Gastroesophageal sphincter (tissue), 4 donors: ENCODE results near the gene FLNA. TPM values are rescaled to one million over a fixed set of nuclear protein-coding genes. Genes with fewer than 3 reads are reported as not detected.
A peak's percentile ranks its signal among the peaks of the same experiment; 100 is the strongest.

Experiments used
- ATAC-seq: fragments of 150-250 bp; one replicate; pipeline ENCODE4 v1.9.1; 2016; ENCODE audit warnings: mild to moderate bottlenecking, moderate library complexity
- H3K27ac ChIP-seq, 4 donors: fragments of 200-600 bp; sonication (generic) in 3 of 4; 1 replicate in 3 of 4; 2 replicates in 1 of 4; pipeline ENCODE4 v1.5.1; 2016 to 2019
- H3K27me3 ChIP-seq: fragments of 200-600 bp; sonication (generic); one replicate; pipeline ENCODE4 v1.5.1; 2019
- H3K36me3 ChIP-seq, 2 donors: fragments of 200-600 bp; sonication (generic); one replicate each; pipeline ENCODE4 v1.5.1; 2019; ENCODE audit warnings: control low read depth in 1 of 2
- H3K4me1 ChIP-seq, 3 donors: fragments of 200-600 bp; sonication (generic); 1 replicate in 2 of 3; 2 replicates in 1 of 3; pipeline ENCODE4 v1.5.1; 2016 to 2019; ENCODE audit warnings: control low read depth in 2 of 3
- H3K4me3 ChIP-seq, 2 donors: fragments of 200-600 bp; sonication (generic); one replicate each; pipeline ENCODE4 v1.5.1; 2019; ENCODE audit warnings: mild to moderate bottlenecking in 1 of 2, moderate library complexity in 1 of 2
- H3K9me3 ChIP-seq, 3 donors: fragments of 200-600 bp; sonication (generic); one replicate each; pipeline ENCODE4 v1.5.1; 2017 to 2019; ENCODE audit warnings: control low read depth in 2 of 3
- EP300 ChIP-seq: sonication (generic); formaldehyde crosslinking; IDR thresholded peaks from one replicate; pipeline ENCODE4 v1.6.1; 2017; ENCODE audit warnings: antibody characterized with exemption, mild to moderate bottlenecking
- POLR2A ChIP-seq, 2 donors: fragments of 450-650 bp; IDR thresholded peaks; one replicate each; pipeline ENCODE4 v1.6.1; 2017; ENCODE audit warnings: antibody characterized with exemption in 2 of 2, mild to moderate bottlenecking in 2 of 2, moderate library complexity in 1 of 2
- POLR2AphosphoS5 ChIP-seq: sonication (generic); formaldehyde crosslinking; IDR thresholded peaks from one replicate; pipeline ENCODE4 v1.6.1; 2017; ENCODE audit warnings: antibody characterized with exemption
- WGBS, 2 donors: methylation state at CpG; one replicate each; pipeline ENCODE4 v1.1.5; 2018; ENCODE audit warnings: low coverage in 1 of 2; 5-methylcytosine and 5-hydroxymethylcytosine counted together
- total RNA-seq, 4 donors: library from RNA; depleted of rRNA; stranded (reverse); fragments of >200 nt; gene quantifications; one replicate each; pipeline ENCODE4 v1.1.0, GENCODE V29; 2016
- TF ChIP-seq, protein P1 (sequence below), 4 experiments: fragments of 200-600 bp in 2 of 4; fragments of 450-650 bp in 2 of 4; sonication (generic) in 1 of 4; IDR thresholded peaks; one replicate each; pipeline ENCODE4 v1.5.1; 2017 to 2019; ENCODE audit warnings: antibody characterized with exemption in 4 of 4, mild to moderate bottlenecking in 2 of 4, moderate library complexity in 2 of 4

The FLNA gene
- total RNA-seq, 4 donors from 2014 or later = 7,815 to 15,318 (median 8,757) TPM

DNA sequence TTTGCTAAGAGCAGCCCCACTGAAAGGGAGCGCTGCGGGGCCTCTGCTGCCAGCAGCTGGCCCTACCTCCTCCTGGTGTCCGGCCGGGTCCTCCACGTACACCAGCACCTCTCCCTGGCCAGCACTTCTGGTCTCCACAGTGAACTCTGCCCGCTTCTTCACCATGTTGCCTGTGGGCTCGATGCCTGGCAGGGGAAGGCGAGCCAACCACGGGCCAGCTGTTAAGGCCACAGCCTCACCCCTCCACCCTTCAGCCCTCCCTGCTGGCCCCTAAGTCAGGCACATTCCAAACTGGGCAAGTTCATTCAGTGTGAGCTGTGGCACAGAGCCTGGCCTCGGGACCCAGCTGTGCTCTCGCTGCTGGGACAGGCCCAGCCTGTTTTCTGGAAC lies 7.8 kb downstream of the FLNA start:
- Histone ChIP-seq H3K4me1 (peaks cover 0 to 74% (median 11%) of the 10 kb centered on the region in 3 donors), H3K27me3 (no peaks in the 10 kb centered on the region), H3K4me3 (peak overlapping the region in 1 of 2 donors; percentile 74), H3K27ac (peak overlapping the region; percentile 94 to 99 (median 96)), H3K36me3 (peaks cover 0 to 74% of the 10 kb centered on the region in 2 donors), H3K9me3 (no peaks in the 10 kb centered on the region)
- 73% methylated on average over 3 of the region's 11 CpGs; no CpG with 5 or more reads in 1 of the 2 donors for WGBS, 2 donors
- TF ChIP-seq POLR2AphosphoS5 (peak; percentile 42), EP300 (no peak)
- no peak for ATAC-seq

DNA sequence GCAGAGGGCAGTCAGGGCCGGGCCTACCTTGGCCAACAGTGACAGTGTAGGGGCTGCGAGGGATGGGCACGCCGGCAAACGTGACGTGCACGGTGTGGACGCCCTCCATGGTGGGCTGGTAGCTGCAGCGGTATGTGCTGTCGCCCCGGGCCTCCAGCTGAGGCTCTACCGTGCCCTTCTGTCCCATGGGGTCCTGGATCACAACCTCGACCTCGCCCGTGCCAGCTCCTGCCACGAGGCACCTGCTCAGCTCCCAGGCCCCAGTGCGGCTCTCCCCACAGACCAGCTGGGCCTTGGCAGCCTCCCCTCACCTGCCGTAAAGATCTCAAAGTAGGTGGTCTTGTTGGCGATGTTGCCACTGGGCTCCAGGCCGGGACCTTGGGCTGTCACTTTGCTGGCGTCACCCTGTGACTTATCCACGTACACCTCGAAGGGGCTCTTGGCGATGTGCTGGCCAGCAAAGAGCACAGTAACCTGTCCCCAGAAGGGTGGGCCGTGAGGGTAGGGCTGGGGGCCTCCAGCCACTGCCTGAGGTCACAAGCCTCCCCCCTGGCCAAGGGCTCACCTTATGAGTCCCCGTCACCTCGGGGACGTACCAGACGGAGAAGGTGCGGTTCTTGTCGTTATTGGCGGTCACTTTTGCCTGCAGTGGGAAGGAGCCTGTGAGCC lies 8.3 kb downstream of the FLNA start:
- H3K36me3 ChIP-seq = peaks cover 0 to 79% of the 10 kb centered on the region in 2 donors
- peak overlapping the region; percentile 94 to 99 (median 96) for H3K27ac ChIP-seq
- H3K4me1 ChIP-seq = peaks cover 0 to 79% (median 11%) of the 10 kb centered on the region in 3 donors
- H3K9me3 ChIP-seq = no peaks in the 10 kb centered on the region
- no peak for ATAC-seq
- H3K27me3 ChIP-seq = no peaks in the 10 kb centered on the region
- 67% methylated on average over 1 of the region's 32 CpGs; no CpG with 5 or more reads in 1 of the 2 donors for WGBS, 2 donors
- TF ChIP-seq POLR2AphosphoS5 (peak; percentile 40), EP300 (no peak)
- peak overlapping the region in 1 of 2 donors; percentile 74 for H3K4me3 ChIP-seq

DNA sequence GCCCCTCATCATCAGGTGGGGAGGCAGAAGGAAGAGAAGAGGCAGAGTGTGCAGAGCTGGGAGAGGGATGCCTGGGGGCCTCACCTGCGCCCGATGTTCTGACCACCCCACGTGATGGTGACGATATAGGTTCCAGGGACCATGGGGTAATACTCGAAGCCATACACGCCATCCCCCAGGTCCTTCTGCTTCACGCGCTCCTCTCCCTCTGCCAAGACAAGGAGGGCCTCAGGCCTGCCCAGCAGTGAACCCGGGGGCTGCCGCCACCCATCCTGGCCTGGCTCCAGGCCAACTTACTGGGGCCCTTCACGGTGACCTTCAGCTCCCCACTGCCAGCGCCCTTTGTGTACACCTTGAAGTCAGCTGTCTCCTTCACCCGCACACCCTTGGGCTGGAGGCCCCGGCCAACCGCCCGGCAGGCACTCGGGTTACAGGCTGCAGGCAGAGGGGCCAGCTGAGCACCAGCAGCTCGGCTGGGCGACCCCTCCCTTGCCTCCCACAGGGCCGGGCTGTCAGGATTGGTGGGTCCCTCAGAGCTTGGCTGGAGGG lies 9.3 kb downstream of the FLNA start:
- WGBS, 2 donors = no CpG with 5 or more reads among the region's 20 CpGs
- Histone ChIP-seq H3K27ac (peak overlapping the region; percentile 94 to 99 (median 96)), H3K27me3 (no peaks in the 10 kb centered on the region), H3K36me3 (peaks cover 0 to 76% of the 10 kb centered on the region in 2 donors), H3K4me3 (peak overlapping the region in 1 of 2 donors; percentile 74), H3K4me1 (peaks cover 0 to 80% (median 11%) of the 10 kb centered on the region in 3 donors), H3K9me3 (no peaks in the 10 kb centered on the region)
- no peak for ATAC-seq
- TF ChIP-seq POLR2AphosphoS5 = peak; percentile 14
- TF ChIP-seq, protein P1, sequence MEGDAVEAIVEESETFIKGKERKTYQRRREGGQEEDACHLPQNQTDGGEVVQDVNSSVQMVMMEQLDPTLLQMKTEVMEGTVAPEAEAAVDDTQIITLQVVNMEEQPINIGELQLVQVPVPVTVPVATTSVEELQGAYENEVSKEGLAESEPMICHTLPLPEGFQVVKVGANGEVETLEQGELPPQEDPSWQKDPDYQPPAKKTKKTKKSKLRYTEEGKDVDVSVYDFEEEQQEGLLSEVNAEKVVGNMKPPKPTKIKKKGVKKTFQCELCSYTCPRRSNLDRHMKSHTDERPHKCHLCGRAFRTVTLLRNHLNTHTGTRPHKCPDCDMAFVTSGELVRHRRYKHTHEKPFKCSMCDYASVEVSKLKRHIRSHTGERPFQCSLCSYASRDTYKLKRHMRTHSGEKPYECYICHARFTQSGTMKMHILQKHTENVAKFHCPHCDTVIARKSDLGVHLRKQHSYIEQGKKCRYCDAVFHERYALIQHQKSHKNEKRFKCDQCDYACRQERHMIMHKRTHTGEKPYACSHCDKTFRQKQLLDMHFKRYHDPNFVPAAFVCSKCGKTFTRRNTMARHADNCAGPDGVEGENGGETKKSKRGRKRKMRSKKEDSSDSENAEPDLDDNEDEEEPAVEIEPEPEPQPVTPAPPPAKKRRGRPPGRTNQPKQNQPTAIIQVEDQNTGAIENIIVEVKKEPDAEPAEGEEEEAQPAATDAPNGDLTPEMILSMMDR (IDR thresholded peaks at IDR 0.05) = no peak

DNA sequence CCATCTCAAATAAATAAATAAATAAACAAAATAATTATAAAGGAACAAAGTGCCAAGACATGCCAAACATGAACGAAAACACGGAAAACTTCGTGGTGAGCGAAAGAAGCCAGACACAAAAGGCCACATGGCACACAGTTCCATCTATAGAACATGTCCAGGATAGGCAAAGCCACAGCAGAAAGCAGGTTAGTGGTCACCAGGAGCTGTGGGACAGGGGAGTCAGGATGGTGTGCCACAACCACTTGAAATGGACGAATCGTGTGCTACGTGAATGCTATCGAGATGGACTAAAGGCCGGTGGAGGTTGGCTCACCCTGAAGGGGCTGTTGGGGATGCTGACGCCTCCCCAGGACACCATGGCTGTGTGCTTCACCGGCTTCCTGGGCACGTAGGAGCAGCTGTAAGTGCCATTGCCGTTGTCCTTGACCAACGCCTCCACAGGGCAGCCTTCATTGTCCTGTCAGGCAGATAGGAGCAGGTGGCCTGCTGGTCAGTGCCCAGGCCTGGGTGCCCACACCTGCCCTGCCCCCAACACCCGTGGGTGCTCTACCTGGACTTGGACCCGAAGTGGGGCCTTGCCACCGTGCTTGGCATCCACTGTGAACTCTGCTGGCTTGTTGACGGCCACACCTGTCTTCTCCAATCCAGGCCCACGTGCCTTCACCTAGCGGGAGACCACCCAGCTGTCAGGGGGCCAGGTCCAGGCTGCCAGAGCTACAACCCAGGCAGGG lies 10.6 kb downstream of the FLNA start:
- peak overlapping the region; percentile 94 to 99 (median 96) for H3K27ac ChIP-seq
- H3K27me3 ChIP-seq = no peaks in the 10 kb centered on the region
- ATAC-seq = no peak
- TF ChIP-seq POLR2AphosphoS5 = peak; percentile 21
- no peak for TF ChIP-seq EP300
- TF ChIP-seq POLR2A (IDR thresholded peaks at IDR 0.05) = no peak
- TF ChIP-seq, protein P1 (IDR thresholded peaks at IDR 0.05) = no peak
- H3K4me3 ChIP-seq = no peak overlapping the region
- WGBS, 2 donors = 24% methylated on average over 3 of the region's 20 CpGs; no CpG with 5 or more reads in 1 of the 2 donors
- H3K9me3 ChIP-seq = no peaks in the 10 kb centered on the region
- H3K4me1 ChIP-seq = peaks cover 0 to 87% (median 11%) of the 10 kb centered on the region in 3 donors
- peaks cover 0 to 86% of the 10 kb centered on the region in 2 donors for H3K36me3 ChIP-seq

DNA sequence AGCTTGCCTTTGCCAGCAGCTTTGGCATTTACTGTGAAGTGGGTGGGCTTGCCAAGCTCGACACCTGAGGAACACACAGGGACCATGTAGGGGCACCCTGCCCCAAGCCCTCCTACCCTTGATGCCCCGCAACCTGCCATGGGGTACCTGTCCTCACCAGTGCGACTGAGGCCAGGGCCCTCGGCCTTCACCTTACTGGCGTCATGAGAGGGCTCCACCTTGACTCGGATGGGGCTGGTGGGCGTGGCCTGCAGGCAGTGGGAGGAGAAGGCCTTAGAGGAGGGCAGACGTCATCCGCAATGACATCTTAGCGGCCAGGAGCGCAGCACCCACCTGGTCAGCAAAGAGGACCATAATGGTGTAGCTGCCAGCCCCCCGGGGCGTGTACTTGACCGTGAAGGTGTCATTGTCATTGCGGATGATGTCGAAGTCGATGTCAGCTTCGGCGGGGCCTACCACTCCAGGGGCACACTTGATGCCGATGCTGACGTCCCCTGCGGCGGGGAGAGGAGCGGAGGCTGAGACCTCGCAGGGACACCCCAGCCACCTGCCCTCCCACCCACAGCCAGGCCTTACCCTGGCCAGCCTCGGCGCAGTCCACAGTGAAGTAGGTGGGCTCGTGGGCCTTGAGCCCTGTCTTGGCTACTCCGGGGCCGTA lies 12.2 kb downstream of the FLNA start:
- Histone ChIP-seq H3K9me3 (no peaks in the 10 kb centered on the region), H3K4me3 (no peak overlapping the region), H3K27ac (peak overlapping the region; percentile 76 to 99 (median 94)), H3K4me1 (peaks cover 0 to 87% (median 0%) of the 10 kb centered on the region in 3 donors), H3K36me3 (peaks cover 0 to 94% of the 10 kb centered on the region in 2 donors), H3K27me3 (no peaks in the 10 kb centered on the region)
- no CpG with 5 or more reads among the region's 30 CpGs for WGBS, 2 donors
- TF ChIP-seq POLR2AphosphoS5 = peak; percentile 3
- TF ChIP-seq, protein P1 (IDR thresholded peaks at IDR 0.05) = no peak
- no peak for ATAC-seq
